ENCODE measurements around the gene YAF2. TPM values are rescaled to one million over a fixed set of nuclear protein-coding genes. Genes with fewer than 3 reads are reported as not detected.
"Not testable (repeated sequence)": the region's sequence is repeated elsewhere in the genome, so short reads cannot be mapped to it uniquely, and the experiment has no call there.

The YAF2 gene
- total RNA-seq, 1 donor from 2014 or later = 52.5 TPM

DNA sequence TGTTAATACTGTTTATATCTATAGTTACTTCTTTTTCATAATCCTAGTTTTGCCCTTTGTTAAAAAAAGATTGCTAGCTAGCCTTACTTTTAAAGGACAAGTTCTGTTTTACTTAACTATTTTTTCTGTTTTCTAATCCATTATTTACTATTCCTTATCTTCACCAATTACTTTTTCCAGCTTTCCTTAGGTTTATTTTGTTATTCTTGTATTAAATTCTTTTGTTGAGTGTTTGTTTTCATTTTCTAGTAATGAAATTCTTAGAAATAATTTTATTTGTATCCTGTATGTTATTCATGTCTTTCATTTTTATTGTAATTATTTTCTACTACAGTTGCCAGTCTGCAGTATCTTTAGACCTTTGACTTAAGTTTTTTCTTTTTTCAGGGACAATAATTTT, 47.7 kb downstream of the YAF2 start:
- Mint-ChIP-seq H3K9me3 (ENCODE audit: unreplicated experiment) (no peaks in the 10 kb centered on the region), H3K27me3 (ENCODE audit: unreplicated experiment) (no peaks in the 10 kb centered on the region), H3K4me1 (ENCODE audit: low read depth, unreplicated experiment) (peaks cover 2% of the 10 kb centered on the region), H3K4me3 (ENCODE audit: unreplicated experiment) (no peak overlapping the region), H3K27ac (ENCODE audit: unreplicated experiment) (no peak overlapping the region), H3K36me3 (ENCODE audit: unreplicated experiment) (no peaks in the 10 kb centered on the region)
- DNase-seq = no peak
- TF ChIP-seq CTCF (IDR thresholded peaks at IDR 0.05; ENCODE audit: partially characterized antibody, unreplicated experiment) = no peak

- not testable (repeated sequence) for H3K4me3 Mint-ChIP-seq (ENCODE audit: unreplicated experiment); H3K27me3 Mint-ChIP-seq (ENCODE audit: unreplicated experiment); H3K36me3 Mint-ChIP-seq (ENCODE audit: unreplicated experiment); H3K27ac Mint-ChIP-seq (ENCODE audit: unreplicated experiment); H3K4me1 Mint-ChIP-seq (ENCODE audit: low read depth, unreplicated experiment); H3K9me3 Mint-ChIP-seq (ENCODE audit: unreplicated experiment); DNase-seq
Measured at GRCh38 chr12:42188275-42188674, 49.8 kb downstream of the YAF2 start.

DNA sequence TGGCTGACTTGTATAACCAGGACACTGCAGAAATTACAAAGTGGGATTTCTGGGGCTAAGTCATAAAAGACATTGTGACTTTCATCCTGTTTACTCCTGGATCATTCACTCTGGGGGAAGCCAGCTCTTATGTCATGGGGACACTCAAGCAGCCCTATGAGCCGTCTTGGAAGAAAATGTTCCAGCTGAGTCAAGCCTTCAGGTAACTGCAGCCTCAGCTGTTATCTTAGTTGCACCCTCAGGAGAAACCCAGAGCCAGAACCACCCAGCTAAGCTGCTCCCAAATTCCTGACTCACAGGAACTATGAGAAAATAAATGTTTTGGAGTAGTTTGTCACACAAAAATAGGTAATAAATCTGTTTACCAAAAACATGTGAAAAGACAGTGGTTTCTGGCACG, 50.2 kb downstream of the YAF2 start:
- H3K27ac Mint-ChIP-seq (ENCODE audit: unreplicated experiment) = no peak overlapping the region
- TF ChIP-seq CTCF (IDR thresholded peaks at IDR 0.05; ENCODE audit: partially characterized antibody, unreplicated experiment) = no peak
- peaks cover 2% of the 10 kb centered on the region for H3K4me1 Mint-ChIP-seq (ENCODE audit: low read depth, unreplicated experiment)
- H3K36me3 Mint-ChIP-seq (ENCODE audit: unreplicated experiment) = no peaks in the 10 kb centered on the region
- no peak for DNase-seq
- no peak overlapping the region for H3K4me3 Mint-ChIP-seq (ENCODE audit: unreplicated experiment)
- no peaks in the 10 kb centered on the region for H3K9me3 Mint-ChIP-seq (ENCODE audit: unreplicated experiment)
- H3K27me3 Mint-ChIP-seq (ENCODE audit: unreplicated experiment) = no peaks in the 10 kb centered on the region

- H3K9me3 Mint-ChIP-seq (ENCODE audit: unreplicated experiment) = no peaks in the 10 kb centered on the region
- no peaks in the 10 kb centered on the region for H3K27me3 Mint-ChIP-seq (ENCODE audit: unreplicated experiment)
Measured at GRCh38 chr12:42186793-42187192, 51.3 kb downstream of the YAF2 start.

DNA sequence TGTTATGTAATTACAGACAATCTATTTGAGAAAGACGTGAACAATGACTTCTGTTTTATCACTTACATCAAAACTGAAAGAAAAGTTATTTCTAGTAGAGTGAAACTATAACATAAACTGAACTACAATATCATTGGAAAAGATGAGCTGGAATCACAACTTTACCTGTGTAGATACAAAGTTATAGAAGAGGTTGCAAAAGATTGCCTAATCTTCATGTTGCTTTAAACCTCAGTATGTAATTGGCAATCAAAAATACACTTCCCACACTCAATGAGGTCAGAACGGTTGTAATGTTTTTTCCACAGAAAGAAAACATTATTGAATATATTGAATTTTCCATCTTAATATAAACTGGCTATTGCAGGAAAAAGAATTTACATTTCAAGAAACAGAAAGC, 55.7 kb downstream of the YAF2 start:
- Mint-ChIP-seq H3K4me1 (ENCODE audit: low read depth, unreplicated experiment) (no peaks in the 10 kb centered on the region), H3K9me3 (ENCODE audit: unreplicated experiment) (peaks cover 2% of the 10 kb centered on the region), H3K4me3 (ENCODE audit: unreplicated experiment) (no peak overlapping the region), H3K36me3 (ENCODE audit: unreplicated experiment) (peaks cover 5% of the 10 kb centered on the region), H3K27me3 (ENCODE audit: unreplicated experiment) (no peaks in the 10 kb centered on the region), H3K27ac (ENCODE audit: unreplicated experiment) (no peak overlapping the region)
- DNase-seq = no peak
- TF ChIP-seq CTCF (IDR thresholded peaks at IDR 0.05; ENCODE audit: partially characterized antibody, unreplicated experiment) = no peak

More at GRCh38 chr12:42186793-42187192, 51.3 kb downstream of the YAF2 start:
- no peak for TF ChIP-seq CTCF (IDR thresholded peaks at IDR 0.05; ENCODE audit: partially characterized antibody, unreplicated experiment)
- no peaks in the 10 kb centered on the region for H3K36me3 Mint-ChIP-seq (ENCODE audit: unreplicated experiment)
- H3K27ac Mint-ChIP-seq (ENCODE audit: unreplicated experiment) = no peak overlapping the region
- DNase-seq = no peak
- H3K4me3 Mint-ChIP-seq (ENCODE audit: unreplicated experiment) = no peak overlapping the region
- H3K4me1 Mint-ChIP-seq (ENCODE audit: low read depth, unreplicated experiment) = peaks cover 2% of the 10 kb centered on the region

Measured in glutamatergic neuron (in vitro differentiated cells).